CD14-positive monocyte (primary cell): ENCODE data around the gene TP53TG5. TPM values are rescaled to one million over a fixed set of nuclear protein-coding genes. Genes with fewer than 3 reads are reported as not detected.
A peak's percentile ranks its signal among the peaks of the same experiment; 100 is the strongest.

ENCODE experiments used
- DNase-seq, 3 donors: peaks; one replicate each; pipeline ENCODE4 v3.0.0-alpha.2; 2011 to 2022
- H2AFZ ChIP-seq: 2 replicates; pipeline ENCODE4 v1.6.0; 2012; ENCODE audit warnings: mild to moderate bottlenecking, low read depth, low read length, inconsistent platforms; ENCODE audit not compliant: insufficient read depth, poor library complexity, severe bottlenecking
- H3K27ac ChIP-seq, 2 donors: 1 replicate in 1 of 2; 2 replicates in 1 of 2; pipeline ENCODE4 v1.5.1; 2012 to 2013; ENCODE audit warnings: low read length in 2 of 2, control low read depth in 1 of 2, inconsistent platforms in 1 of 2, low read depth in 1 of 2, mild to moderate bottlenecking in 1 of 2
- H3K27me3 ChIP-seq, 2 donors: one replicate each; pipeline versions ENCODE4 v1.6.0 to v1.6.1; 2011 to 2013; ENCODE audit warnings: low read length in 2 of 2; ENCODE audit not compliant: control insufficient read depth in 2 of 2, insufficient read depth in 2 of 2
- H3K36me3 ChIP-seq, 2 donors: replicated peaks in 1 of 2; 1 replicate in 1 of 2; 2 replicates in 1 of 2; pipeline versions ENCODE4 v1.5.1 to v1.6.1; 2012 to 2013; ENCODE audit warnings: low read length in 2 of 2, control low read depth in 1 of 2, inconsistent platforms in 1 of 2, mild to moderate bottlenecking in 1 of 2; ENCODE audit not compliant: insufficient read depth in 2 of 2, control insufficient read depth in 1 of 2
- H3K4me1 ChIP-seq, 2 donors: 1 replicate in 1 of 2; 2 replicates in 1 of 2; pipeline versions ENCODE4 v1.5.1 to v1.6.1; 2012 to 2013; ENCODE audit warnings: low read length in 2 of 2, control low read depth in 1 of 2, inconsistent platforms in 1 of 2, mild to moderate bottlenecking in 1 of 2, moderate library complexity in 1 of 2; ENCODE audit not compliant: insufficient read depth in 2 of 2, control insufficient read depth in 1 of 2
- H3K4me2 ChIP-seq: replicated peaks from 2 replicates; pipeline ENCODE3; 2012; ENCODE audit warnings: low read length, moderate library complexity, mild to moderate bottlenecking; ENCODE audit not compliant: poor library complexity, severe bottlenecking; ENCODE audit errors: extremely low read depth
- H3K4me3 ChIP-seq, 3 experiments: fragments of 200-600 bp in 1 of 3; sonication (generic) in 1 of 3; replicated peaks in 1 of 3; 1 replicate in 2 of 3; 2 replicates in 1 of 3; pipeline ENCODE4 v1.5.1; 2011 to 2013; ENCODE audit warnings: low read length in 3 of 3, mild to moderate bottlenecking in 3 of 3, control low read depth in 2 of 3, low read depth in 2 of 3, inconsistent platforms in 1 of 3, moderate library complexity in 1 of 3
- H3K79me2 ChIP-seq: 2 replicates; pipeline ENCODE4 v1.6.0; 2012; ENCODE audit warnings: mild to moderate bottlenecking, control low read depth, inconsistent platforms, low read length, moderate library complexity; ENCODE audit not compliant: insufficient read depth
- H3K9ac ChIP-seq: 2 replicates; pipeline ENCODE4 v1.6.0; 2017; ENCODE audit warnings: low read length, mild to moderate bottlenecking; ENCODE audit not compliant: insufficient read depth, poor library complexity, severe bottlenecking
- H3K9me3 ChIP-seq, 2 donors: replicated peaks in 1 of 2; 1 replicate in 1 of 2; 2 replicates in 1 of 2; pipeline versions ENCODE4 v1.5.1 to v1.6.1; 2012 to 2013; ENCODE audit warnings: low read length in 2 of 2, control low read depth in 1 of 2; ENCODE audit not compliant: control insufficient read depth in 1 of 2, insufficient read depth in 1 of 2
- H4K20me1 ChIP-seq: 2 replicates; pipeline ENCODE4 v1.6.0; 2012; ENCODE audit warnings: mild to moderate bottlenecking, low read length, control low read depth, moderate library complexity; ENCODE audit not compliant: insufficient read depth
- H3K27ac Mint-ChIP-seq, 7 donors: one replicate each; pipeline ENCODE4 v1.8.0; 2020; ENCODE audit warnings: mild to moderate bottlenecking in 7 of 7, mixed read lengths in 7 of 7, moderate library complexity in 6 of 7, inconsistent platforms in 2 of 7
- H3K27me3 Mint-ChIP-seq, 3 donors: one replicate each; pipeline ENCODE4 v1.8.0; 2021 to 2022; ENCODE audit warnings: low read depth in 3 of 3, mild to moderate bottlenecking in 3 of 3, mixed read lengths in 3 of 3, moderate library complexity in 3 of 3, inconsistent platforms in 1 of 3
- H3K36me3 Mint-ChIP-seq, 2 donors: one replicate each; pipeline ENCODE4 v1.8.0; 2020; ENCODE audit warnings: mixed read lengths in 2 of 2, inconsistent platforms in 1 of 2, mild to moderate bottlenecking in 1 of 2
- H3K4me1 Mint-ChIP-seq: one replicate; pipeline ENCODE4 v1.8.0; 2020; ENCODE audit warnings: mild to moderate bottlenecking, mixed read lengths
- H3K4me3 Mint-ChIP-seq, 2 donors: one replicate each; pipeline ENCODE4 v1.8.0; 2020; ENCODE audit warnings: mild to moderate bottlenecking in 2 of 2, mixed read lengths in 2 of 2, moderate library complexity in 1 of 2
- H3K9me3 Mint-ChIP-seq, 7 donors: one replicate each; pipeline ENCODE4 v1.8.0; 2020 to 2022; ENCODE audit warnings: mixed read lengths in 7 of 7, mild to moderate bottlenecking in 6 of 7, moderate library complexity in 6 of 7, inconsistent platforms in 2 of 7
- WGBS: methylation state at CpG from one replicate; pipeline ENCODE4 v1.1.5; 2013; ENCODE audit warnings: missing lambda C conversion rate; ENCODE audit not compliant: insufficient coverage; 5-methylcytosine and 5-hydroxymethylcytosine counted together
- intact Hi-C, 2 donors: fragments of 100-400 bp; cut with micrococcal nuclease; formaldehyde crosslinking; loops; one replicate each; pipeline versions ENCODE4 v1.15.0 to v1.15.1; 2023
- polyA plus RNA-seq, 3 donors: library from polyadenylated mRNA; depleted of rRNA in 1 of 3; unstranded in 2 of 3; stranded (reverse) in 1 of 3; fragments of 300-500 nt in 2 of 3; fragments of >200 nt in 1 of 3; fragmentation: Illumina TruSeq in 2 of 3; gene quantifications; 1 replicate in 2 of 3; 2 replicates in 1 of 3; pipeline ENCODE4 v1.2.3, GENCODE V29; 2012 to 2021
- TF ChIP-seq, protein P1 (sequence below): fragments of 200-600 bp; IDR thresholded peaks from one replicate; pipeline ENCODE4 v1.8.0; 2022; ENCODE audit warnings: antibody characterized with exemption, mild to moderate bottlenecking

The TP53TG5 gene
- polyA plus RNA-seq, 3 donors = 0.11 TPM; not detected in 2

- H3K4me3 ChIP-seq = peak overlapping the region; percentile 65 to 85 (median 73)
- intact Hi-C loops = loop anchor here in 1 of 2 donors (5.0 kb wide), 1 partner anchor 34 kb away; no protein-coding TSS in a partner anchor
- H3K9me3 Mint-ChIP-seq = peaks cover 6 to 17% (median 14%) of the 10 kb centered on the region in 7 donors
- peaks cover 0 to 6% of the 10 kb centered on the region in 2 donors for H3K36me3 ChIP-seq
- TF ChIP-seq, protein P1, sequence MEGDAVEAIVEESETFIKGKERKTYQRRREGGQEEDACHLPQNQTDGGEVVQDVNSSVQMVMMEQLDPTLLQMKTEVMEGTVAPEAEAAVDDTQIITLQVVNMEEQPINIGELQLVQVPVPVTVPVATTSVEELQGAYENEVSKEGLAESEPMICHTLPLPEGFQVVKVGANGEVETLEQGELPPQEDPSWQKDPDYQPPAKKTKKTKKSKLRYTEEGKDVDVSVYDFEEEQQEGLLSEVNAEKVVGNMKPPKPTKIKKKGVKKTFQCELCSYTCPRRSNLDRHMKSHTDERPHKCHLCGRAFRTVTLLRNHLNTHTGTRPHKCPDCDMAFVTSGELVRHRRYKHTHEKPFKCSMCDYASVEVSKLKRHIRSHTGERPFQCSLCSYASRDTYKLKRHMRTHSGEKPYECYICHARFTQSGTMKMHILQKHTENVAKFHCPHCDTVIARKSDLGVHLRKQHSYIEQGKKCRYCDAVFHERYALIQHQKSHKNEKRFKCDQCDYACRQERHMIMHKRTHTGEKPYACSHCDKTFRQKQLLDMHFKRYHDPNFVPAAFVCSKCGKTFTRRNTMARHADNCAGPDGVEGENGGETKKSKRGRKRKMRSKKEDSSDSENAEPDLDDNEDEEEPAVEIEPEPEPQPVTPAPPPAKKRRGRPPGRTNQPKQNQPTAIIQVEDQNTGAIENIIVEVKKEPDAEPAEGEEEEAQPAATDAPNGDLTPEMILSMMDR = no peak
- H4K20me1 ChIP-seq = peaks cover 5% of the 10 kb centered on the region
- no peaks in the 10 kb centered on the region for H3K79me2 ChIP-seq
- H3K27me3 Mint-ChIP-seq = peaks cover 31 to 52% (median 40%) of the 10 kb centered on the region in 3 donors
- peak overlapping the region; percentile 63 for H3K9ac ChIP-seq
- H2AFZ ChIP-seq = peak overlapping the region; percentile 92
- H3K4me2 ChIP-seq = peak overlapping the region; percentile 97
- WGBS = under 1% methylated on average over 78 of the region's 87 CpGs
- H3K4me3 Mint-ChIP-seq = peak overlapping the region; percentile 85 to 93
- H3K36me3 Mint-ChIP-seq = peaks cover 6 to 23% of the 10 kb centered on the region in 2 donors
- peak overlapping the region in 2 of 7 donors; percentile 58 to 69 for H3K27ac Mint-ChIP-seq
- peaks cover 23 to 37% of the 10 kb centered on the region in 2 donors for H3K27me3 ChIP-seq
- peaks cover 30% of the 10 kb centered on the region for H3K4me1 Mint-ChIP-seq
- peaks cover 2 to 12% of the 10 kb centered on the region in 2 donors for H3K9me3 ChIP-seq
- DNase-seq = no peak
- H3K27ac ChIP-seq = no peak overlapping the region
- H3K4me1 ChIP-seq = peaks cover 28 to 38% of the 10 kb centered on the region in 2 donors
These were observed 28.3 kb upstream of the TP53TG5 start for GRCh38 chr20:45406260-45407066.

GRCh38 chr20:45405571-45406259 lies 27.6 kb upstream of the TP53TG5 start:
- Mint-ChIP-seq H3K27ac (peak overlapping the region in 1 of 7 donors; percentile 28), H3K36me3 (peaks cover 6 to 22% of the 10 kb centered on the region in 2 donors), H3K9me3 (peaks cover 12 to 25% (median 20%) of the 10 kb centered on the region in 7 donors), H3K27me3 (peaks cover 31 to 52% (median 40%) of the 10 kb centered on the region in 3 donors), H3K4me1 (peaks cover 30% of the 10 kb centered on the region), H3K4me3 (peak overlapping the region; percentile 85 to 88)
- under 1% methylated on average over 41 of the region's 49 CpGs for WGBS
- Histone ChIP-seq H3K4me3 (peak overlapping the region; percentile 65 to 85 (median 73)), H3K9me3 (peaks cover 9 to 20% of the 10 kb centered on the region in 2 donors), H3K27ac (no peak overlapping the region), H2AFZ (peak overlapping the region; percentile 92), H4K20me1 (peaks cover 5% of the 10 kb centered on the region), H3K4me1 (peaks cover 28 to 38% of the 10 kb centered on the region in 2 donors), H3K9ac (peak overlapping the region; percentile 63), H3K4me2 (peak overlapping the region; percentile 97), H3K79me2 (no peaks in the 10 kb centered on the region), H3K27me3 (peaks cover 23 to 37% of the 10 kb centered on the region in 2 donors), H3K36me3 (peaks cover 0 to 6% of the 10 kb centered on the region in 2 donors)
- DNase-seq = no peak
- TF ChIP-seq, protein P1 = no peak
- intact Hi-C loops = loop anchor here in 1 of 2 donors (5.0 kb wide), 1 partner anchor 33 kb away; no protein-coding TSS in a partner anchor
